Thyroid gland (tissue), 4 donors: ENCODE measurements around the gene NME3. TPM values are rescaled to one million over a fixed set of nuclear protein-coding genes. Genes with fewer than 3 reads are reported as not detected.

Experiments used
- DNase-seq, 2 donors: peaks; one replicate each; pipeline ENCODE4 v3.0.0-alpha.2; 2019
- H3K27ac ChIP-seq, 3 donors: fragments of 200-600 bp; sonication (generic); 1 replicate in 2 of 3; 2 replicates in 1 of 3; pipeline ENCODE4 v1.5.1; 2016 to 2019; ENCODE audit warnings: mild to moderate bottlenecking in 1 of 3, moderate library complexity in 1 of 3
- H3K27me3 ChIP-seq: fragments of 200-600 bp; sonication (generic); one replicate; pipeline ENCODE4 v1.5.1; 2019
- H3K36me3 ChIP-seq, 2 donors: fragments of 200-600 bp; sonication (generic); one replicate each; pipeline ENCODE4 v1.5.1; 2016 to 2019
- H3K4me1 ChIP-seq, 2 donors: fragments of 200-600 bp; sonication (generic); one replicate each; pipeline ENCODE4 v1.5.1; 2017 to 2019
- H3K4me3 ChIP-seq, 3 donors: fragments of 200-600 bp; sonication (generic); replicated peaks in 1 of 3; 1 replicate in 2 of 3; 2 replicates in 1 of 3; pipeline ENCODE4 v1.5.1; 2016; ENCODE audit warnings: mild to moderate bottlenecking in 1 of 3
- H3K9me3 ChIP-seq: fragments of 200-600 bp; sonication (generic); one replicate; pipeline ENCODE4 v1.5.1; 2017
- CTCF ChIP-seq, 6 experiments: fragments of 200-600 bp in 3 of 6; fragments of 450-650 bp in 3 of 6; sonication (generic) in 3 of 6; IDR thresholded peaks; one replicate each; pipeline ENCODE4 v1.5.1; 2016 to 2019; ENCODE audit warnings: antibody characterized with exemption in 6 of 6, mild to moderate bottlenecking in 2 of 6, inconsistent platforms in 1 of 6, moderate library complexity in 1 of 6
- POLR2A ChIP-seq, 2 donors: fragments of 450-650 bp; IDR thresholded peaks; one replicate each; pipeline ENCODE4 v1.6.1; 2017; ENCODE audit warnings: antibody characterized with exemption in 2 of 2, mild to moderate bottlenecking in 2 of 2, moderate library complexity in 1 of 2
- WGBS, 2 donors: methylation state at CpG; one replicate each; pipeline ENCODE4 v1.1.5; 2017; 5-methylcytosine and 5-hydroxymethylcytosine counted together
- intact Hi-C: fragments of 100-400 bp; cut with DNase I; formaldehyde crosslinking; loops from one replicate; pipeline ENCODE4 v1.15.1; 2023
- total RNA-seq, 4 donors: library from RNA; depleted of rRNA; stranded (reverse); fragments of >200 nt; gene quantifications; one replicate each; pipeline ENCODE4 v1.2.3, GENCODE V29; 2016

The NME3 gene
- total RNA-seq, 4 donors from 2014 or later, result 43.7 to 173 (median 103) TPM

- peaks cover 23 to 26% of the 10 kb centered on the region in 2 donors for H3K36me3 ChIP-seq
- intact Hi-C loops, result no loop called here
- H3K4me3 ChIP-seq, result no peak overlapping the region
- no peak for DNase-seq
- H3K27ac ChIP-seq, result no peak overlapping the region
- 89% methylated on average over 19 to 25 of the region's 28 CpGs for whole genome bisulfite sequencing, 2 donors
- H3K9me3 ChIP-seq, result no peaks in the 10 kb centered on the region
- H3K4me1 ChIP-seq, result peaks cover 24 to 28% of the 10 kb centered on the region in 2 donors
- TF ChIP-seq POLR2A (IDR thresholded peaks at IDR 0.05), result no peak
- H3K27me3 ChIP-seq, result no peaks in the 10 kb centered on the region
Observed at GRCh38 chr16:1775846-1776671, 4.7 kb upstream of the NME3 start.

GRCh38 chr16:1775006-1775845 lies 3.9 kb upstream of the NME3 start:
- Histone ChIP-seq H3K36me3 (peaks cover 20% of the 10 kb centered on the region in 2 donors), H3K4me3 (no peak overlapping the region), H3K27me3 (no peaks in the 10 kb centered on the region), H3K27ac (no peak overlapping the region), H3K4me1 (peaks cover 23 to 27% of the 10 kb centered on the region in 2 donors), H3K9me3 (no peaks in the 10 kb centered on the region)
- TF ChIP-seq POLR2A (IDR thresholded peaks at IDR 0.05) (no peak), CTCF (IDR thresholded peaks at IDR 0.05) (no peak)
- intact Hi-C loops, result no loop called here
- WGBS, 2 donors, result 91 to 94% methylated on average over 7 to 19 of the region's 30 CpGs
- no peak for DNase-seq

- DNase-seq, result no peak
- WGBS, 2 donors, result 86 to 90% methylated on average over 4 to 6 of the region's 7 CpGs
- H3K27me3 ChIP-seq, result no peaks in the 10 kb centered on the region
- peaks cover 23 to 26% of the 10 kb centered on the region in 2 donors for H3K4me1 ChIP-seq
- peak overlapping the region in 1 of 3 donors; percentile 86 for H3K4me3 ChIP-seq
- intact Hi-C loops, result no loop called here
- H3K27ac ChIP-seq, result peak overlapping the region in 1 of 3 donors; percentile 83
- H3K36me3 ChIP-seq, result peaks cover 20% of the 10 kb centered on the region in 2 donors
- no peaks in the 10 kb centered on the region for H3K9me3 ChIP-seq
- TF ChIP-seq CTCF (IDR thresholded peaks at IDR 0.05) (no peak), POLR2A (IDR thresholded peaks at IDR 0.05) (no peak)
Observed at GRCh38 chr16:1774448-1774780, 3.1 kb upstream of the NME3 start.

- intact Hi-C loops, result no loop called here
- H3K36me3 ChIP-seq, result peaks cover 20% of the 10 kb centered on the region in 2 donors
- WGBS, 2 donors, result 27 to 80% methylated on average over 2 to 28 of the region's 45 CpGs
Observed at GRCh38 chr16:1773703-1774447, 2.5 kb upstream of the NME3 start.

More at GRCh38 chr16:1773703-1774447, 2.5 kb upstream of the NME3 start:
- DNase-seq, result peak in 1 of 2 donors; percentile 55
- no peaks in the 10 kb centered on the region for H3K9me3 ChIP-seq
- H3K4me3 ChIP-seq, result peak overlapping the region; percentile 85 to 86 (median 86)
- H3K4me1 ChIP-seq, result peaks cover 23 to 26% of the 10 kb centered on the region in 2 donors
- no peaks in the 10 kb centered on the region for H3K27me3 ChIP-seq
- TF ChIP-seq POLR2A (IDR thresholded peaks at IDR 0.05) (no peak), CTCF (IDR thresholded peaks at IDR 0.05) (no peak)
- peak overlapping the region in 2 of 3 donors; percentile 83 to 91 for H3K27ac ChIP-seq
